Kidney capillary endothelial cell (primary cell): ENCODE data around the gene C20orf173.

ENCODE experiments used
- DNase-seq: peaks from one replicate; pipeline ENCODE4 v3.0.0-alpha.2; 2018; ENCODE audit warnings: low spot score

The C20orf173 gene

DNA sequence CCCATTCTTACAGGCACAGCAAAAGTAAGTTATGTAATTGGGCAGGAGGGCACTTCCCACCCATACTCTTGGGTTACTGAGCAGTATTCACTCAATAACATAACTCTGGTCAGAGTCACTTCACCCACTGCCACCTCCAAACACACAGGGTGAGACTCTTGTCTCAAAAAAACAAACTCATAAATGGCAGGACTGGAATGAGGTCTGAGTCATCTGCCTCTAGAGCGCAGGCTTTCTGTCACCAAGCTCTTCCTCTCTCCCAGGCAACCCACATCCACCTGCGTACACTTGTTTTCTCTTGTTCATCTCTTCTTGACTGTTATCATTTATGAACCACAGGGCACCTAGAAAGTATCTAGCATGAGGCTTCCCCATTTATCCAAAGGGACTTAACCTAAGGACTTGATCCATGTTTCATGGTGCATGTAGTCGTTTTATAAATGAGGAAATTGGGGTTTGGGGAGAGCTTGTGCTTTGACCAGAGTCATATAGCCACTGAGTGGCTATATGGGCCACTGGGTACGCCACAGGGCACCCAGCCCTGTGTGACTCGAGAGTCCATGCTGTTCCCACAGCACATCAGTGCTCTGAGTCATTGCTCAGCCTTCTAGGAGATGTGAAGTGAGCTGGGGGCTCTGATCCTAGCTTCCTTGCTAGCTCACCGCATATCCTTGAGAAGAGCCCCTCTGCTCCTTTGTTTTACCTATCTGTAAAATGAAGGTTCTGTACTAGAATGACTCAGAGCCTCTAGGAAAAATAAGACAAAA, 22.4 kb downstream of the C20orf173 start:
- no peak for DNase-seq

DNA sequence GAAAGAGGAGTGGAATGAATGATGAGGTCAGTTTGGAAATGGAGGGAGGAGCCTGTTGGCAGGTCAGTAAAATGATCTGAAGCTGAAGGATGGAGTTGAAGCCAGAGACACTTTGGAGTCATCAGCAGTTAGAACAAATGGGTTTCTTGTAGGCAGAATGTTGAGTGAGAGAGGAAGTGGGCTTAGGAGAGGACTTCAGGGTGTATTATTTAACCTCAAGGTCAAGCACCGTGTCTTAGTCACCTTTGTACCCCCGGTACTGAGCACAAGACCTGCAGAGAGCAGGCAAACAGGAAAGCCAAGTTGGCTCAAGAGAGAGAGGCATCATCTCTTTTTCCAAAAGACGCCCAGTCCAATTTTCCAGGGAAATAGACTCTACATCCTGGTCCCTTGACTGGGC, 23.3 kb downstream of the C20orf173 start:
- no peak for DNase-seq

DNA sequence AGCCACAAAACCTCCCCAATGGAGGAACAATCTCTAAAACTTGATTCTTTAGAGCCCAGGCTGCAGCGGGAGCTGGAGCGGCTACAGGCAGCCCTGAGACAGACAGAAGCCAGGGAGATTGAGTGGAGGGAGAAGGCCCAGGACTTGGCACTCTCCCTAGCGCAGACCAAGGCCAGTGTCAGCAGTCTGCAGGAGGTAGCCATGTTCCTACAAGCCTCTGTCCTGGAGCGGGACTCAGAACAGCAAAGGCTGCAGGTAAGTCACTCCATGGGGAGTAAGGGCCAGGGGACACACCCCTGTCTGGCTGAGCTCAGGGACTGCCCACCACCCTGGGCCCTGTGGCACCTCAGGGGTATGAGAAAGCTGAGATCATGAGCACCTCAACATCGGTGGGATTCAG, 24.7 kb downstream of the C20orf173 start:
- DNase-seq = no peak

DNA sequence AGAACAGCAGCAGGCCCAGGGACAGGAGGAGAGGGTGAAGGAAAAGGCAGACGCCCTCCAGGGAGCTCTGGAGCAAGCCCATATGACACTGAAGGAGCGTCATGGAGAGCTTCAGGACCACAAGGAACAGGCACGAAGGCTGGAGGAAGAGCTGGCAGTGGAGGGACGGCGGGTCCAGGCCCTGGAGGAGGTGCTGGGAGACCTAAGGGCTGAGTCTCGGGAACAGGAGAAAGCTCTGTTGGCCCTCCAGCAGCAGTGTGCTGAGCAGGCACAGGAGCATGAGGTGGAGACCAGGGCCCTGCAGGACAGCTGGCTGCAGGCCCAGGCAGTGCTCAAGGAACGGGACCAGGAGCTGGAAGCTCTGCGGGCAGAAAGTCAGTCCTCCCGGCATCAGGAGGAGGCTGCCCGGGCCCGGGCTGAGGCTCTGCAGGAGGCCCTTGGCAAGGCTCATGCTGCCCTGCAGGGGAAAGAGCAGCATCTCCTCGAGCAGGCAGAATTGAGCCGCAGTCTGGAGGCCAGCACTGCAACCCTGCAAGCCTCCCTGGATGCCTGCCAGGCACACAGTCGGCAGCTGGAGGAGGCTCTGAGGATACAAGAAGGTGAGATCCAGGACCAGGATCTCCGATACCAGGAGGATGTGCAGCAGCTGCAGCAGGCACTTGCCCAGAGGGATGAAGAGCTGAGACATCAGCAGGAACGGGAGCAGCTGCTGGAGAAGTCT, 25.5 kb downstream of the C20orf173 start:
- DNase-seq = no peak

DNA sequence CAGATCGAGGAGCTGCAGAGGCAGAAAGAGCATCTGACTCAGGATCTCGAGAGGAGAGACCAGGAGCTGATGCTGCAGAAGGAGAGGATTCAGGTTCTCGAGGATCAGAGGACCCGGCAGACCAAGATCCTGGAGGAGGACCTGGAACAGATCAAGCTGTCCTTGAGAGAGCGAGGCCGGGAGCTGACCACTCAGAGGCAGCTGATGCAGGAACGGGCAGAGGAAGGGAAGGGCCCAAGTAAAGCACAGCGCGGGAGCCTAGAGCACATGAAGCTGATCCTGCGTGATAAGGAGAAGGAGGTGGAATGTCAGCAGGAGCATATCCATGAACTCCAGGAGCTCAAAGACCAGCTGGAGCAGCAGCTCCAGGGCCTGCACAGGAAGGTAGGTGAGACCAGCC, 26.2 kb downstream of the C20orf173 start:
- no peak for DNase-seq

DNA sequence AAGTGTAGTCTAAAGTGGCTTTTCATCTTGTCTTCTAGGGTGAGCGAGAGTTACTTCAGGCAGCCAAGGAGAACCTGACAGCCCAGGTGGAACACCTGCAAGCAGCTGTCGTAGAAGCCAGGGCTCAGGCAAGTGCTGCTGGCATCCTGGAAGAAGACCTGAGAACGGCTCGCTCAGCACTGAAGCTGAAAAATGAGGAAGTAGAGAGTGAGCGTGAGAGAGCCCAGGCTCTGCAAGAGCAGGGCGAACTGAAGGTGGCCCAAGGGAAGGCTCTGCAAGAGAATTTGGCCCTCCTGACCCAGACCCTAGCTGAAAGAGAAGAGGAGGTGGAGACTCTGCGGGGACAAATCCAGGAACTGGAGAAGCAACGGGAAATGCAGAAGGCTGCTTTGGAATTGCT, 27.1 kb downstream of the C20orf173 start:
- no peak for DNase-seq

DNA sequence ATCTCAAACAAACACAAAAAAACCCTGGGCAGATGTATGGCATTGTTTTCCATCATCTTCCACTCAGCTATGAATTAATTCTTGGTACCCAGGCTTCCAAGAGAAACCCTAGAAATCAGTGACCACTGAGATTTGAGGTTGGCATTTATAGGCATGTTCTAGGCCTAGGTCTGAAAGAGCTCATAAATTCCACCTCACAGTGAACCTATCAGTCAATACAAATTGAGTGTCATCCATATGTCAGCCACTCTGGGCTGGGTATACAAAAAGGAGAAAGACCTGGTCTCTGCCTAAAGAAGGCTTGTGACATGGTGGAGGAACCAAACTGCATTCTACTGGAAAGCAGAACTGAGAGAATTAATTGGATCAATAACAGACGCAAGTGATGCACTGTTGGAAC, 30.2 kb downstream of the C20orf173 start:
- DNase-seq = no peak

DNA sequence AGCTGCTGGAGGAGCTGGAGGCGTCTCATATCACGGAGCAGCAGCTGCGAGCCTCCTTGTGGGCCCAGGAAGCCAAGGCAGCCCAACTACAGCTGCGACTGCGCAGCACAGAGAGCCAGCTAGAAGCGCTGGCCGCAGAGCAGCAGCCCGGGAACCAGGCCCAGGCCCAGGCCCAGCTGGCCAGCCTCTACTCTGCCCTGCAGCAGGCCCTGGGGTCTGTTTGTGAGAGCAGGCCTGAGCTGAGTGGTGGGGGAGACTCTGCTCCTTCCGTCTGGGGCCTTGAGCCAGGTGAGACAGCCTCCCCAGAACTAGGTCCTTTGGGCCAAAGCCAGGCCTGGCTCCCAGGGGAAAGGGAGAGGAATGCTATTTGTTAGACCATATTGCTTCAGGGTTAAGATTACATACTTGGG, 31.7 kb downstream of the C20orf173 start:
- no peak for DNase-seq

DNA sequence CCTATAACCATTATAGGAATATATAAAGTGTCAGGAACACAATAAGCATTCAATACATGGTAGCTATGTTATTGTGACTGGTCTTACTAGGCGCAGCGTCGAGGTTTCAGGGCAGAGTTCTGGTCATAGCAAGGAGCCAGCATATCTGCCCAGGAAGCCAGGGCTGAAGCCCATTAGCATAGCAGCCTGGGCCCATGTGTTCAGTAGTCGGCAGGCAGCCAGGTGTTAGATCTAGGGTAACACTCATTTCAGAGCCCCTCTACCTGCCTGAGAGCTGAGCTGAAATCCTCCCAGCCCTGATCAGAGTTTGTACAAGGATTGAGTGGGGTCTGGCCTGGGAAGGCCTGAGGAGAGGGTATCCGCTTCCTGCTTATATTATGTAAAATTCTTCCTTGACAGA, 32.1 kb downstream of the C20orf173 start:
- no peak for DNase-seq

DNA sequence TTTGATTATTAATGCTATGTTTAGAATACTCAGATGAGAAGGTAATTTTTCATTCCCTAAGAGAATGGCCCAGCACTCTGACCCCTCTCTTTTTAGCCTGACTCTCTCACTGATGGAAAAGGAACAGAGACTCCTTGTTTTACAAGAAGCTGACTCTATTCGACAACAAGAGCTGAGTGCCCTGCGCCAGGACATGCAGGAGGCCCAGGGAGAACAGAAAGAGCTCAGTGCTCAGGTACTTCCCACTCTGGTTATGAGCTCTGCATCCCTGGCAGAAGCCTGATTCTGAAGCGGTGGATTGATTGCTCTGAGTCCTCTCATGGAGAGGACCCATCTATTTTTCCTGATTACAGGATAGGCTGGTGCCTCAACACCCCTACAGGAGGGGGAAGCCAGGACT, 33.0 kb downstream of the C20orf173 start:
- no peak for DNase-seq

DNA sequence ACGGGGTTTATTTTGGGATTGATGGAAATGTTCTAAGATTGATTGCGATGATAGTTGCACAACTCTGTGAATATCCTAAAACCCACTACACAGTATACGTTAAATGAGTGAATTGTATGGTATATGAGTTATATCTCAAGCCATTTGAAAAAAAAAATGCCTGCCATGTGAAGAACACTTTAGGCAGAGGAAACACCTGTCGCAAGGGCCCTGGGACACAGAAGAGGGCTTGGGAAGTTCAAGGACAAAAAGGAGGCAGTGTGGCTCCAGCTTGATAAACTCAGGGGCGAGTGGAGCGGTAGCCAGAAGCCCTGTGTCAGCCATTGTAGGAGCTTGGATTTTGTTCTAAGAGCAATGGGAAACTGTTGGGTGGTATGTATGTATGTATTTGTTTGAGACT, 37.1 kb downstream of the C20orf173 start:
- no peak for DNase-seq

DNA sequence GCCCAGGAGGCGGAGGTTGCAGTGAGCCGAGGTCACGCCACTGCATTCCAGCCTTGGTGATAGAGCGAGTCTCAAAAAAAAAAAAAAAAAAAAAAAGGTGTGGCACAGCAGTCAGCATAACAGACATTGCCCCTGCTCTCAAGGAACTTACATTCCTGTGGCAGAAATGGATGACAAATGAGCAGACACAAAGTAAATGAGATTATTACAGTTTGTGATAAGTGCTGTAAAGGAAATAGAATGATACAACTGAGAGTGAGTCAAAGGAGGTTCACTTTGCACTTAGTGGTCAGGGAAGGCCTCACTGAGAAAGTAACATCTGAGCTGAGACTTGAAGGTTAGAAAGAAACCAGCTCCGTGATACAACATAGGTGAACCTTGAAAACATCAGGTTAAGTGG, 37.6 kb downstream of the C20orf173 start:
- no peak for DNase-seq

DNA sequence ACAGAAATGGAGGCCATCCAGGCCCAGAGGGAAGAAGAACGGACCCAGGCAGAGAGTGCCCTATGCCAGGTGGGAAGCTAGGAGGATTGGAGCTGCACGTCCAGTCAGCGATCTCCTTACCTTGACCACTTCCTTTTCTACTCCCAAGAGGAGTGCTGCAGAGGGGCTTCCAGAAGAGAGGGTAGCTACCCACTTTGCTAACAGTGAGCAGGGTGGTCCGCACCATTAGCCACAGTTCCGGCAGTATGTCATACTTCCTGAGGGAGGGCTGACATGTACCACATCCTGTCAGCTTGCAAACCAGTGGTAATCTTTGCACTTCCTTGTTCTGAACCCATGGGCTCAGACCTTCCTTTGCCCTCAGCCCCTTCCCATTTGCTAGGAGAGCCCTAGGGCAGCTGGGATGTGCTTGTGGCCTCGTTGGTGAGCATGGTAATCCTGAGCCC, 38.7 kb downstream of the C20orf173 start:
- DNase-seq = peak; percentile 63

DNA sequence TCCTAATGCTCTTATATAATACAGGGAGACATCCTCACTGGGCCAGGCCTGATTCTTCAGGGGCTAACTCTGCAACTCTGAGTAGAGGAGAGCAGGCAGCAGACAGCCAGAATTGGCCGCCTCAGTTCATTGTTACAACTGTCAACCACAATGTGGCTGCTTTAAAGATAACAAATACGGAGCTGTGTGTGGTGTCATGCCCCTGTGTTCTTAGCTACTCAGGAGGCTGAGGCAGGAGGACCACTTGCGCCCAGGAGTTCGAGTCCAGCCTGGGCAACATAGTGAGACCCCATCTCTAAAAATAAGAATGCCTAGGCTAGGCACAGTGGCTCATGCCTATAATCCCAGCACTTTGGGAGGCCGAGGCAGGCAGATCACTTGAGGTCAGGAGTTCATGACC, 39.7 kb downstream of the C20orf173 start:
- no peak for DNase-seq

DNA sequence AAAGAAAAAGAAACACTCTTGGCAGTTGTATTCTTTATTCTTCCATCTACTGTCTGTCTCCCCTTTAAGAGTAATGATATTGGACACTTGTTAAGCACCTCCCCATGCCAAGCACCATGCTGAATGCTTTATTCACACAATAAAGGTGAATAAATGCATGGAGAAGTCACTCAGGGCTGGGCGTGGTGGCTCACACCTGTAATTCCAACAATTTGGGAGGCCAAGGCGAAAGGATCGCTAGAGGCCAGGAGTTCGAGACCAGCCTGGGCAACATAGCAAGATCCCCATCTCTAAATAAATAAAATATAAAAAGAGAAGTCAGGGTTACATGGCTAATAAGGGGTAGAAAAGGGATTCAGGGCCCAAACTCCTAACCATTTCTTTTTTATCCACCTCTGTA, 42.0 kb downstream of the C20orf173 start:
- DNase-seq = no peak

DNA sequence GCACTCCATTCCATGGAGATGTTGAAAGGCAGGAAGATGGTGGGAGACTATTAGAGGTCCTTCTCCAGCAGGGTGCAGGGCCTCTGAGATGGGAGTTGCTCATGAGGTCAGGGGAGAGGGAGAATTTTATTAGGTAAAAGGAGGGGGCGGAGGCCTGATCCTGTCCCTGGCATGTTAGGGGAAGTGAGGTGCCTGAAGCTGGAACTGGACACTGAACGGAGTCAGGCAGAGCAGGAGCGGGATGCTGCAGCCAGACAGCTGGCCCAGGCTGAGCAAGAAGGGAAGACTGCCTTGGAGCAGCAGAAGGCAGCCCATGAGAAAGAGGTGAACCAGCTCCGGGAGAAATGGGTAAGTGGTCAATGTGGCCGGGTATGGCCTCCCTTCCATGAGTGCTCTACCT, 49.7 kb downstream of the C20orf173 start:
- DNase-seq = no peak

DNA sequence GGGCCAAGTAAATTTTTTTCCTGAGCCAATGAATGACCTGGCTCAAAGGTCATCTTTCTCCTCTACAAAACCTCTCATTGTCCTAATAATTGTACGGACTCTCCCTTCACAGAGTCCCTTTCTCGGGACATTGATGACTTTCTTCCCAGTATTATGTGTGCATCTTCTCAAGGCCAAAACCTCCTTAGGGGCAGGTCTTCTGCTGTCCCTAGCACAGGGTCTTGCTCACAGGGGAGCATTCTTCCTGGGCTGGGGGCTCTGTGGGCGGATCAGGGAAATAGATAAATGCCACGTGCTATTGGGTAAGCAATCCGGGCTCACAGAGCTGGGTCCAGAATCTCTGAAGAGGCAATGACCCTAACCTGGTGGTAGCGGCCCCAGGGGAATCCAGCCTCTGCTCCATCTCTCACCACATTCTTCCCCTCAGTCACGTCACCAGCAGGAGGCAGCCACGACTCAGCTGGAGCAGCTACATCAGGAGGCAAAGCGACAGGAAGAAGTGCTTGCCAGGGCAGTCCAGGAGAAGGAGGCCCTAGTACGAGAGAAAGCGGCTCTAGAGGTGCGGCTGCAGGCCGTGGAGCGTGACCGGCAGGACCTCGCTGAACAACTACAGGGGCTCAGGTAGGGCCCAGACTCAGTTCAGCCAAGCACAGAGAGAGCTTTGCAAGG, 50.5 kb downstream of the C20orf173 start:
- DNase-seq = no peak
